Activated CD4-positive, alpha-beta T cell treated with anti-CD3 and anti-CD28 coated beads, Interleukin-2, Interleukin-6, amounts not matched to agents 100 ng/mL and 50 ng/mL, durations not matched to agents 16 hours and 8 hours (primary cell): ENCODE data around the gene MBD1.
A peak's percentile ranks its signal among the peaks of the same experiment; 100 is the strongest.
"Not testable (repeated sequence)": the region's sequence is repeated elsewhere in the genome, so short reads cannot be mapped to it uniquely, and the experiment has no call there.

ENCODE experiments used
- DNase-seq: peaks from one replicate; pipeline ENCODE4 v3.0.0-alpha.2; 2020

MBD1 gene

DNA sequence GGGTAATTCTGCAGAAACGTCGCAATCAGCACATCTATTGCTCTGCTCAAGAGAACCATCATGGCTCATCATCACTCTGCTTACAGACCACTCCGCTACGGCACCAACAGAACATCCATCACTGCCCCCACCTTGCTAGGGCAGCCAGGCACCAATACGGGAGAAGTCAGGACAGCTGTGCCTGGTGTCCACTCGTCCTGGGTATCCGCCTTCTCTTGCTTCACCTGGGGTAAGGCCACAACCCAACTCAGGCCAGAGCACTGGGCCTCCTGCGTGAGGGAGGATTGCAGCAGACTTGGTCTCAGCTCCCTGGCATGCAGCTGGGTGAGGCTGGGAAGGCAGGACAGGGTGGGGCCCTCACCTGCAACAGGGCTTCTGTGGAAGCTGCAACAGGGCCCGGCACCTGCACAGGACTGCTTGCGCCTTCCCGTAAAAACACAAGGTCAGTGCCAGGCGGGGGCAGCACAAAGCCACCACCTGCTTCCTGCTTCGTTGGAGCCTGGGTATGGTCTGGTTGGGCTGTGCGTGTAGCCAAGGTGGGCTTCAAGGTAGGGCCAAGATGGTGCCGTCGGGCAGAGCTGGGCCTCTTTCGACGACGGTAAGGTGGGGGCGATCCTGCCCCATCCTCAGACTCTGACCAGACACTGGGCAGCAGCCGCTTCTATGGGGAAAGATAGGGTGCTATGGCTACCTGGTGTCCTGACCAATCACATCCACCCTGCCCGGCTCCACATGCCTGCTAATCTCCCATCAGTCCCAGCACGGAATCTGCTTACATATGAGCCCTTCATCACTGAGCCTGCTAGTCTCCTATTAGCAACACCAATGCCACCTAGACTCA is 7.9 kb downstream of the MBD1 start:
- DNase-seq = no peak

DNA sequence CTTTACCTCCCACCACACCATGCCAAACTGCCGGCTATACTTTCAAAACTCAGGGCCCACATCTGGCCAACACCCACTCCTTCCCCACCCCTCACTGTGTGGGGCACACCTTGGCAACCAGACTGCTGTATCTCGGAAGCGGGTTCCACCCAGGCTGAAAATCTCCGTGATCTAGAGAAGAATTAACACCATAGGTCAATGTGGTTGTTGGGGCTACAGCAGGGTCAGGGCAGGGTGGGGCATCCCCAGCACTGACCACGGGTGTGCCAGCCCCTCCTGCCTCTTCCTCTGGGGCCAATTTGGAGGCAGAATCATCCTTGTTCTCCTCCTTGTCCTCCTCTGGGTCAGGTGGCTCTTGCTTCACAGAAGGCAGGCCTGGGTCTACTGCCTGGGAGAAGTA is 8.8 kb downstream of the MBD1 start:
- no peak for DNase-seq

DNA sequence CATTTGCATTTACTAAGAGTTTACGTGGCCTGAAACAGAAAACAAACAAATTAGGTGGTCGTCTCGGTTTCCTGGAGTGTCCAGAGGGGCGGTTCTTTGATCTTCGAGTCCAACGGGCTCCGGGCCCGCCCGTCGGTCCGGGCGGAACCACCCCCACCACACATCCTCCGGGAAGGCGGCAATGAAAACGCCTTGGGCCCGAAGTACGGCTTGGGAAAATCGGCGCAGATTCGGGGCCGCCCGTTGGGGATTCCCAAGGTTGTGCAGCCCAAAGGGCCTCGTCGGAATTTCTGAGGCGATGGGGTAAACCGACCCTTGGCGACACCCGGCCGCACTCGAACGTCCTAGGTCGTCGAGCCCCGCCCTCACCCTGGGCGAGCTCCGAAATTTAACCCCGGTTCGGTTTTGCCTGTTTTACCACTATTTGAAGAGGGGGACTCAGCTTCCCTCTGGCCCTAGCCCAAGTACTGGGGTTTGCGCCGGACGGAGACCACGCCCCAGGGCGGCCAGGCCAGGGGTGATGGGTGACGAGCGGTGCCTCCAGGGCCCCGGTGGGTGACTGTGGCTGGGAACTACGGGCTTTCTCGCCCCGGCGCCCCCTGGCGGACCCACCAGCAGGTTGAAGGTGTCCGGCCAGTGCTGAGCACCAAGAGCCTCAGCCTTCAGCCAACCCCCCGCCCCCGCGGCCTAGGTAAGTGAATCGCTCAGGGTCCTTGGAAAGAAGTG is 13.1 kb downstream of the MBD1 start:
- peak; percentile 89 for DNase-seq

DNA sequence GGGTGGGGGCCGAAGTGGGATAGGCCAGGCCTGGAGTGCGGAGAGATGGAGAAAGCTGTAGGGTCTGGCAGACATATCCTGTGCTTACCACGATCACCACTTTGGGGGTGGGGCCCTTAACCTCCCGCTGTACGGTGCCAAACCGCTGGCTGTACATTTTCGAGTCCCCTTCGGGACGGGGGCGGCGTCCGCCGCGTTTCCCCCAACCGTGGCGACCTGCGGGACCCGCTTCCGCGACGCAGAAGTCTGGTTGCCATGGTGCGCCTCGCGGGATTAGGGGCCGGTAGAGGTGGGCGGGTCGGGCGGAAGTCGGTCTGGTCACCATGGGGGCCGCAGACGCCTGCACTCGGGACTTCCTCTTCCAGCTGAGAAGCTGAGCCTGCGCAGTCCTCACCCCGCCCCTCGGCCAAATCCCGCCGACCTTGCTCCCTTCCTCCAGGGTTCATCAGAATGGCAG is 15.0 kb downstream of the MBD1 start, which contains the start of gene CFAP53:
TSS of gene CFAP53 (minus strand) at position 248 of the 457 bp plus-strand sequence. CDS start at position 157, 91 bp downstream.
- peak; percentile 92 for DNase-seq

DNA sequence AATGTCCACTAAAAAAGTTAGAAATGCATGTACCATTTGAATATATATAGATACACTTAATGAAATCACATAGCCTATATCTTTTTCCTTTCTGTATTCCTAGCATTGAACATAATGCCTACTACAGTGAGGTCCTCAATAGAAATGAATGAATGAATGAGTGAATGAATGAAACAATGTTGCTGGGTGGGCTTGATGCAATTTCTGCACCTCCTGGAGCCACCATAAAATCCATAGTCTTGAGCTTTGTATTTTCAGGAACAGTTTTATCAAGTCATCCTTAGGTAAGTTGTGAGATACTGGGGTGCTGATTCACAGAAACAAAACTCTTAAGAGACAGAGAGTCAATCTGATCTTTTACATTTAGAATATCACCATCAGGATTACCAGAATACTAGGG is 18.3 kb downstream of the MBD1 start:
- DNase-seq = no peak

DNA sequence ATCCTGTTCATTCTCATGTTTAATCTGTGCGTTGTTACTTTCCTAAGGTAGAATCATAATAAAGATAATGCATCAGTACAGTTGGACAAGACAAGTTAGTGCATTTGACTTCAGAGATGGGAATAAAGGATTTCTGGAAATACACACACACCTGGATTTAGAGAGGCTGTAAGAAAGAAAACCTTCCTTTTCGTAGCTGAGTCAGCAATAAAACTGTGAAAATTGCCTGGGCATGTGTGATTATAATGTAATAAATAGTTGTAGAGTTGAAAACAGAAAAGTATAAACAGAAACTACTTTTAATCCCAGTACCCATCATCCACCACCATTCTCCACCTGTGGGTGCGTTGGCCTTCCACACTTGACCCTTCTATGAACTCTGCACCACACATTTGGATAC is 30.4 kb downstream of the MBD1 start:
- DNase-seq = no peak

DNA sequence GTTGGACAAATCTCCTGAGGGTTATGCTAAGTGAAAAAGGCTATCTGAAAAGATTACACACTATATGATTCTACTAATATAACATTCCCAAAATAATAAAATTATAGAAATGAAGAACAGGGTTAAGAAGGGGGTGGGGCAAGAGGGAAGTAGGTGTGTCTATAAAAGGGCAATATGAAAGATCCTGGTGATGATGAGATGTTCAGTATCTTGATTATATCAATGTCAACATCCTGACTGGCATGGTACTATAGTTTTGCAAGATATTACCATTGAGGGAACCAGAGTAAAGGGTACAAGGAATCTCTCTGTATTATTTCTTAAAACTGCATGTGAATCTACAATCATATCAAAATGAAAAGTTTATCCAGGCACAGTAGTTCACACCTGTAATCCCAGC is 31.7 kb downstream of the MBD1 start:
- no peak for DNase-seq

DNA sequence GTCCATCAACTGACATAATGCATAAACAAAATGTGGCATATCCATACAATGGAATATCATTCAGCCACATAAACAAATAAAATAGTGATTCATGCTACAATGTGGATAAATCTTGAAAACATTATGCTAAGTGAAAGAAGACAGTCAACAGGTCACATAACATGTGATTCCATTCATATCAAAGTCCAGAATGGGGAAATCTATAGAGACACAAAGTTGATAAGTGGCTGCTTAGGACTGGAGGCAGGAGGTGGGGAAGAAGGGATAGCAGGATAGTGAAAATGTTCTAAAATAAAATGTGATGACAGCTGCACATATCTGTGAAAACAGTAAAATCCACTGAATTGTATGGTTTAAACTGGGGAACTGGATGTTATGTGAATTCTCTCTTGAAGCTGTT is 33.8 kb downstream of the MBD1 start:
- DNase-seq = no peak

DNA sequence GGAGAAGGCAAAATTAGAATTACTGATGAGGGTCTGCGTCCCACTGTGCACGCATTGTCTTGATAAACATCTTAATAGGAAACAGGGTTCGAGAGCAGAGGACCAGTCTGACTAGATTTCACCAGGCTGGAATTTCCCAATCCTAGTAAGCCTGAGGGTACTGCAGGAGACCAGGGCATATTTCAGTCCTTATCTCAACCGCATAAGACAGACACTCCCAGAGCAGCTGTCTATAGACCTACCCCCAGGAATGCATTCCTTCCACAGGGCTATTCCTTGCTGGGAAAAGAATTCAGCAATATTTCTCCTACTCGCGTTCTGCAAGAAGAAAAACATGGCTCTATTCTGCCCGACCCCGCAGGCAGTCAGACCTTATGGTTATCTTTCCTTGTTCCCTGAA is 39.6 kb downstream of the MBD1 start:
- not testable (repeated sequence) for DNase-seq

DNA sequence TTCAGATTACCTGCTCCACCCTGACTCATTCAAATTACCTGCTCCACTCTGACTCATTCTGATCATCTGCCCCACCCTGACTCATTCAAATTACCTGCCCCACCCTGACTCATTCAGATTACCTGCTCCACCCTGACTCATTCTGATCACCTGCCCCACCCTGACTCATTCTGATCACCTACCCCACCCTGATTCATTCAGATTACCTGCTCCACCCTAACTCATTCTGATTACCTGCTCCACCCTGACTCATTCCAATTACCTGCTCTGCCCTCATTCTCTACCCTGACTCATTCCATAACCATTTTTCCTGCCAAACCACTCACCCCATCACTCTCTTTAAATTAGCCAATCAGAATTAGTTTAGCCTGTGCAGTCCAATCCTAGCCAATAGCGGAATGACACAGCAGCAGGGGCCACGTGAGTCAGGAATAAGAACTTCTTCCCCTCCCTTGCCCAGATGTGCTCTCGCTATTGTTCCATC is 41.2 kb downstream of the MBD1 start:
- peak; percentile 53 for DNase-seq

DNA sequence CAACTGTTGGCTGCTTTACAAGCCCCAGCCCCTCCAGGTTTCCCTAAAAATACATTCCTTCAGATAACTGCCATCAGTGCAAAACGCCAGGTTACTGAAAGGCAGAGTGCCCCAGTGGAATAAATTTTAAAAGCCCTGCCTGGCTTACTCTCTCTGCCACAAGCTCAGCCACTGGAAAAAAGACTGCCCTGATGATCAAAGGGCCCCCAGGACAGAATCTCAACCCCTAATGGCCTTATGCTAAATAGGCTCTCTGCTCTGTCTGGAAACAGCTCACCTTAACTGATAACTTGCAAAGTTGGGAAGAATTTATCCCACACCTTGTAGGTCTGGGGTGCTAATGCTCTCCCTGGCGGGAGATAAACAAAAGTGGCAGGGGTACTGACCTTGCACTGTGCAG is 48.9 kb downstream of the MBD1 start:
- no peak for DNase-seq

DNA sequence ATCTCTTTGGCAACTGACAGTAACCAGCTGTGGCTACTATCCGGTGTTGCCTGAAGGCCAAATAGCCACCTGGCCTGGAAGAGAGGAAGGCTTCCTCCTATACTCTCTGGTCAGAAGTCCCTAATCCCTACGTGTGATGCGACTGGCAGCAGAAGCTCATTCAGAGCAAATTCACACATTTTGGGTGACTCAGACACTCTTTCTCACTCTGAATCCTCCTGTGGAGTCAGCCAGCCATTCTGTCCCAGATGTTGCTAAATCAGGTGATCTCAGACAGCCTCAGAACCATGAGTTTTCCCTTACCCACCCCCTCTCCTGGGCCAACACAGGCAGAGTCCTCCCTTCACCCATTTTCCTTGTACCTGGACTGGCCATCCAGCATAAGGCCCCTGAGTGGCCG is 49.7 kb downstream of the MBD1 start:
- DNase-seq = peak; percentile 58

DNA sequence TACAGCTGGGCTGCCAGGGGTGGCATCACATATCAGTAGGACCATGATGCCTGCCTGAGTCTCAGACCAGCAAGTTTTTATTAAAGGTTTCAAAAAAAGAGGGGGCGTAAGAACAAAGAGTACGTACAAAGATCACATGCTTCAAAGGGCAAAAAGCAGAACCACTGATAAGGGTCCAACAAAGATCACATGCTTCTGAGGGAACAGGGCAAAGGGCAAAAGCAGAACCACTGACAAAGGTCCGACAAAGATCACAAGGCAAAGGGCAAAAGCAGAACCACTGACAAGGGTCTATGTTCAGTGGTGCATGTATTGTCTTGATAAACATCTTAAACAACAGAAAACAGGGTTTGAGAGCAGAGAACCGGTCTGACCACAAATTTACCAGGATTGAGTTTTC is 61.1 kb downstream of the MBD1 start:
- not testable (repeated sequence) for DNase-seq
